ENCODE measurements around the gene LPP. TPM values are rescaled to one million over a fixed set of nuclear protein-coding genes. Genes with fewer than 3 reads are reported as not detected.

Gene LPP
- total RNA-seq, 1 donor, result 77.4 TPM

- Histone ChIP-seq H4K20me1 (ENCODE audit: insufficient read depth, low read length) (peaks cover 4% of the 10 kb centered on the region), H3K9me3 (ENCODE audit: low read depth, low read length) (no peaks in the 10 kb centered on the region), H3K4me2 (ENCODE audit: insufficient read depth, low read length) (no peak overlapping the region), H3K4me1 (ENCODE audit: insufficient read depth, low read length) (peaks cover 4% of the 10 kb centered on the region), H3K36me3 (ENCODE audit: insufficient read depth, low read length) (no peaks in the 10 kb centered on the region), H2AFZ (ENCODE audit: low read length) (no peak overlapping the region), H3K79me2 (ENCODE audit: insufficient read depth, low read length) (peaks cover 22% of the 10 kb centered on the region), H3K4me3 (ENCODE audit: insufficient read depth, low read length) (no peak overlapping the region), H3K27me3 (ENCODE audit: insufficient read depth, low read length) (no peaks in the 10 kb centered on the region), H3K27ac (ENCODE audit: low read depth, low read length) (no peak overlapping the region)
- peak; percentile 76 for DNase-seq (ENCODE audit: insufficient read length, low spot score, missing footprints)
- no peak for TF ChIP-seq CTCF (IDR thresholded peaks at IDR 0.05; ENCODE audit: extremely low read depth, low read depth, low read length)
These were observed 385.8 kb downstream of the LPP start for GRCh38 chr3:188539631-188540194.

- Histone ChIP-seq H4K20me1 (ENCODE audit: insufficient read depth, low read length) (peaks cover 2% of the 10 kb centered on the region), H3K9me3 (ENCODE audit: low read depth, low read length) (no peaks in the 10 kb centered on the region), H2AFZ (ENCODE audit: low read length) (no peak overlapping the region), H3K36me3 (ENCODE audit: insufficient read depth, low read length) (no peaks in the 10 kb centered on the region), H3K4me3 (ENCODE audit: insufficient read depth, low read length) (no peak overlapping the region), H3K27me3 (ENCODE audit: insufficient read depth, low read length) (no peaks in the 10 kb centered on the region), H3K4me1 (ENCODE audit: insufficient read depth, low read length) (peaks cover 4% of the 10 kb centered on the region), H3K4me2 (ENCODE audit: insufficient read depth, low read length) (no peak overlapping the region), H3K27ac (ENCODE audit: low read depth, low read length) (no peak overlapping the region), H3K79me2 (ENCODE audit: insufficient read depth, low read length) (peaks cover 25% of the 10 kb centered on the region)
- no peak for DNase-seq (ENCODE audit: insufficient read length, low spot score, missing footprints)
- no peak for TF ChIP-seq CTCF (IDR thresholded peaks at IDR 0.05; ENCODE audit: extremely low read depth, low read depth, low read length)
These were observed 388.2 kb downstream of the LPP start for GRCh38 chr3:188542196-188542595.

GRCh38 chr3:188544012-188544411 is 390.1 kb downstream of the LPP start:
- H3K27ac ChIP-seq (ENCODE audit: low read depth, low read length), result no peak overlapping the region
- no peak overlapping the region for H3K4me3 ChIP-seq (ENCODE audit: insufficient read depth, low read length)
- H3K9me3 ChIP-seq (ENCODE audit: low read depth, low read length), result no peaks in the 10 kb centered on the region
- no peaks in the 10 kb centered on the region for H3K36me3 ChIP-seq (ENCODE audit: insufficient read depth, low read length)
- no peak for TF ChIP-seq CTCF (IDR thresholded peaks at IDR 0.05; ENCODE audit: extremely low read depth, low read depth, low read length)
- H3K4me1 ChIP-seq (ENCODE audit: insufficient read depth, low read length), result peaks cover 4% of the 10 kb centered on the region
- no peak for DNase-seq (ENCODE audit: insufficient read length, low spot score, missing footprints)
- H3K79me2 ChIP-seq (ENCODE audit: insufficient read depth, low read length), result peaks cover 22% of the 10 kb centered on the region
- peaks cover 2% of the 10 kb centered on the region for H4K20me1 ChIP-seq (ENCODE audit: insufficient read depth, low read length)
- no peak overlapping the region for H2AFZ ChIP-seq (ENCODE audit: low read length)
- no peaks in the 10 kb centered on the region for H3K27me3 ChIP-seq (ENCODE audit: insufficient read depth, low read length)
- H3K4me2 ChIP-seq (ENCODE audit: insufficient read depth, low read length), result no peak overlapping the region

- Histone ChIP-seq H3K27ac (ENCODE audit: low read depth, low read length) (no peak overlapping the region), H4K20me1 (ENCODE audit: insufficient read depth, low read length) (peaks cover 2% of the 10 kb centered on the region), H3K4me2 (ENCODE audit: insufficient read depth, low read length) (no peak overlapping the region), H3K79me2 (ENCODE audit: insufficient read depth, low read length) (peaks cover 12% of the 10 kb centered on the region), H3K9me3 (ENCODE audit: low read depth, low read length) (no peaks in the 10 kb centered on the region), H3K4me3 (ENCODE audit: insufficient read depth, low read length) (no peak overlapping the region), H3K4me1 (ENCODE audit: insufficient read depth, low read length) (peaks cover 4% of the 10 kb centered on the region), H3K27me3 (ENCODE audit: insufficient read depth, low read length) (no peaks in the 10 kb centered on the region), H2AFZ (ENCODE audit: low read length) (no peak overlapping the region), H3K36me3 (ENCODE audit: insufficient read depth, low read length) (no peaks in the 10 kb centered on the region)
- no peak for TF ChIP-seq CTCF (IDR thresholded peaks at IDR 0.05; ENCODE audit: extremely low read depth, low read depth, low read length)
- no peak for DNase-seq (ENCODE audit: insufficient read length, low spot score, missing footprints)
These were observed 393.1 kb downstream of the LPP start for GRCh38 chr3:188546835-188547670.
